HG03378 (cell line): ENCODE measurements around the gene SDCBP2.

Source experiments
- ATAC-seq: cut with Tn5 transposase; IDR thresholded peaks from one replicate; pipeline ENCODE4 v1.9.1; 2021; ENCODE audit warnings: mild to moderate bottlenecking, moderate library complexity; ENCODE audit not compliant: unreplicated experiment

The SDCBP2 gene

GRCh38 chr20:1328680-1329330, at the start of gene SDCBP2:
SDCBP2 (minus strand) TSS chr20:1329139; CDS start chr20:1320416, 8,723 bp downstream.
- ATAC-seq, result no peak

- ATAC-seq, result no peak
These were observed 49.8 kb upstream of the SDCBP2 start for GRCh38 chr20:1378735-1379125.

GRCh38 chr20:1377984-1378734, 49.2 kb upstream of the SDCBP2 start:
- ATAC-seq, result no peak

GRCh38 chr20:1377341-1377871, 48.5 kb upstream of the SDCBP2 start:
- ATAC-seq, result no peak

GRCh38 chr20:1376408-1377270, 47.7 kb upstream of the SDCBP2 start:
- no peak for ATAC-seq

GRCh38 chr20:1376007-1376406, 47.1 kb upstream of the SDCBP2 start:
- ATAC-seq, result no peak

GRCh38 chr20:1375515-1375914, 46.6 kb upstream of the SDCBP2 start:
- ATAC-seq, result no peak

GRCh38 chr20:1374246-1374645, 45.3 kb upstream of the SDCBP2 start:
- ATAC-seq, result no peak

- ATAC-seq, result no peak
These were observed 44.7 kb upstream of the SDCBP2 start for GRCh38 chr20:1373614-1374013.

- no peak for ATAC-seq
These were observed 44.1 kb upstream of the SDCBP2 start for GRCh38 chr20:1373036-1373435.

GRCh38 chr20:1371830-1372539, 43.0 kb upstream of the SDCBP2 start:
- ATAC-seq, result no peak

- no peak for ATAC-seq
These were observed 42.4 kb upstream of the SDCBP2 start for GRCh38 chr20:1371202-1371782.

- no peak for ATAC-seq
These were observed 41.7 kb upstream of the SDCBP2 start for GRCh38 chr20:1370548-1371110.

GRCh38 chr20:1369970-1370369, 41.0 kb upstream of the SDCBP2 start:
- no peak for ATAC-seq

- ATAC-seq, result no peak
These were observed 39.7 kb upstream of the SDCBP2 start for GRCh38 chr20:1368448-1369199.

GRCh38 chr20:1367479-1367878, 38.5 kb upstream of the SDCBP2 start:
- no peak for ATAC-seq

- no peak for ATAC-seq
These were observed 35.2 kb upstream of the SDCBP2 start for GRCh38 chr20:1364106-1364505.

GRCh38 chr20:1363522-1363921, 34.6 kb upstream of the SDCBP2 start:
- ATAC-seq, result no peak

GRCh38 chr20:1362484-1362883, 33.5 kb upstream of the SDCBP2 start:
- ATAC-seq, result no peak
